ENCODE results near the gene LHX8. TPM values are rescaled to one million over a fixed set of nuclear protein-coding genes. Genes with fewer than 3 reads are reported as not detected.

Gene LHX8
- polyA plus RNA-seq, 1 donor (not counting 4 experiments of a cell fraction or from before 2014, with no cell fraction given), result not detected

DNA sequence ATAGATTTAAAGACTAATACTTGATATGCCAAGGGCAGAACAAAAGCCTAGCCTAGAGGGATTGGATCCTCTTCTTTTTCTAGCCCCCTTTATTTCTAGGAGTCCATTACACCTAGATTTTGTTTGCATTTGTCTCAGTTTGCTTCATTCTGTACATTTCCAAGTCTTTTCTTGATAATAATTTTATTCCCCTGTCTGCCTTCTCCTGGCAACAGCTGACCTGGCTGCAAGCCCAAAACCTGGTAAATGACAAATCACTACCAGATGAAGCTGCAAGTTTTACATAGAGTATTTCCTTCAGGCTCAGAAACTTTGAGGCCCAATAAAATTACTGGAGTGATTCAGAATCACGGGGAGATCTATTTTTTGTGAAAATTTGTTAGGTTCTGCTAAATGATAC lies 36.5 kb upstream of the LHX8 start:
- FAIRE-seq (no peak), DNase-seq (ENCODE audit: low read depth, low spot score) (no peak)
- H3K79me2 ChIP-seq (ENCODE audit: control insufficient read depth, insufficient read depth, low read length), result no peaks in the 10 kb centered on the region
- TF ChIP-seq, protein P1, sequence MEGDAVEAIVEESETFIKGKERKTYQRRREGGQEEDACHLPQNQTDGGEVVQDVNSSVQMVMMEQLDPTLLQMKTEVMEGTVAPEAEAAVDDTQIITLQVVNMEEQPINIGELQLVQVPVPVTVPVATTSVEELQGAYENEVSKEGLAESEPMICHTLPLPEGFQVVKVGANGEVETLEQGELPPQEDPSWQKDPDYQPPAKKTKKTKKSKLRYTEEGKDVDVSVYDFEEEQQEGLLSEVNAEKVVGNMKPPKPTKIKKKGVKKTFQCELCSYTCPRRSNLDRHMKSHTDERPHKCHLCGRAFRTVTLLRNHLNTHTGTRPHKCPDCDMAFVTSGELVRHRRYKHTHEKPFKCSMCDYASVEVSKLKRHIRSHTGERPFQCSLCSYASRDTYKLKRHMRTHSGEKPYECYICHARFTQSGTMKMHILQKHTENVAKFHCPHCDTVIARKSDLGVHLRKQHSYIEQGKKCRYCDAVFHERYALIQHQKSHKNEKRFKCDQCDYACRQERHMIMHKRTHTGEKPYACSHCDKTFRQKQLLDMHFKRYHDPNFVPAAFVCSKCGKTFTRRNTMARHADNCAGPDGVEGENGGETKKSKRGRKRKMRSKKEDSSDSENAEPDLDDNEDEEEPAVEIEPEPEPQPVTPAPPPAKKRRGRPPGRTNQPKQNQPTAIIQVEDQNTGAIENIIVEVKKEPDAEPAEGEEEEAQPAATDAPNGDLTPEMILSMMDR (optimal IDR thresholded peaks at IDR 0.05 in 1 of 3, IDR thresholded peaks at IDR 0.05 in 1 of 3, conservative IDR thresholded peaks at IDR 0.05 in 1 of 3; ENCODE audit: extremely low read depth in 1 of 3, insufficient read depth in 2 of 3, low read length in 3 of 3), result no peak
- H3K4me2 ChIP-seq (ENCODE audit: control insufficient read depth, extremely low read depth, insufficient read depth, low read depth, low read length), result no peak overlapping the region
- H4K20me1 ChIP-seq (ENCODE audit: control insufficient read depth, extremely low read depth, insufficient read depth, low read length), result no peaks in the 10 kb centered on the region
- H3K4me3 ChIP-seq (ENCODE audit: control insufficient read depth in 2 of 3, extremely low read depth in 1 of 3, insufficient read depth in 2 of 3, low read depth in 1 of 3, low read length in 3 of 3), result no peak overlapping the region
- dilution Hi-C loops (cut with MboI; ENCODE audit: extremely low pct_ligation_motif_present, low sequenced_read_pairs), result no loop called here
- H3K36me3 ChIP-seq (ENCODE audit: control insufficient read depth in 2 of 2, extremely low read depth in 1 of 2, insufficient read depth in 2 of 2, low read length in 2 of 2), result no peaks in the 10 kb centered on the region
- H3K9ac ChIP-seq (ENCODE audit: control insufficient read depth, extremely low read depth, insufficient read depth, low read length), result no peak overlapping the region
- no peak overlapping the region for H2AFZ ChIP-seq (ENCODE audit: control insufficient read depth, low read length)
- H3K9me1 ChIP-seq (ENCODE audit: control insufficient read depth, extremely low read depth, insufficient read depth, low read length), result no peaks in the 10 kb centered on the region
- no peaks in the 10 kb centered on the region for H3K4me1 ChIP-seq (ENCODE audit: control insufficient read depth, extremely low read depth, insufficient read depth, low read length)
- peaks cover 2% of the 10 kb centered on the region for H3K9me3 ChIP-seq (ENCODE audit: control insufficient read depth, low read depth, low read length)
- H3K27me3 ChIP-seq (ENCODE audit: control insufficient read depth, extremely low read depth, insufficient read depth, low read length), result no peaks in the 10 kb centered on the region
- no peak overlapping the region for H3K27ac ChIP-seq (ENCODE audit: control insufficient read depth, insufficient read depth, low read length)

- Histone ChIP-seq H4K20me1 (ENCODE audit: control insufficient read depth, extremely low read depth, insufficient read depth, low read length) (no peaks in the 10 kb centered on the region), H3K27me3 (ENCODE audit: control insufficient read depth, extremely low read depth, insufficient read depth, low read length) (no peaks in the 10 kb centered on the region), H3K27ac (ENCODE audit: control insufficient read depth, insufficient read depth, low read length) (no peak overlapping the region), H3K9ac (ENCODE audit: control insufficient read depth, extremely low read depth, insufficient read depth, low read length) (no peak overlapping the region), H3K36me3 (ENCODE audit: control insufficient read depth in 2 of 2, extremely low read depth in 1 of 2, insufficient read depth in 2 of 2, low read length in 2 of 2) (no peaks in the 10 kb centered on the region), H3K4me2 (ENCODE audit: control insufficient read depth, extremely low read depth, insufficient read depth, low read depth, low read length) (no peak overlapping the region), H3K4me3 (ENCODE audit: control insufficient read depth in 2 of 3, extremely low read depth in 1 of 3, insufficient read depth in 2 of 3, low read depth in 1 of 3, low read length in 3 of 3) (no peak overlapping the region), H3K9me3 (ENCODE audit: control insufficient read depth, low read depth, low read length) (no peaks in the 10 kb centered on the region), H3K4me1 (ENCODE audit: control insufficient read depth, extremely low read depth, insufficient read depth, low read length) (no peaks in the 10 kb centered on the region), H3K79me2 (ENCODE audit: control insufficient read depth, insufficient read depth, low read length) (no peaks in the 10 kb centered on the region), H3K9me1 (ENCODE audit: control insufficient read depth, extremely low read depth, insufficient read depth, low read length) (no peaks in the 10 kb centered on the region), H2AFZ (ENCODE audit: control insufficient read depth, low read length) (no peak overlapping the region)
- TF ChIP-seq EZH2 (IDR thresholded peaks at IDR 0.05; ENCODE audit: low read length), result no peak
- TF ChIP-seq, protein P1 (optimal IDR thresholded peaks at IDR 0.05 in 1 of 3, IDR thresholded peaks at IDR 0.05 in 1 of 3, conservative IDR thresholded peaks at IDR 0.05 in 1 of 3; ENCODE audit: extremely low read depth in 1 of 3, insufficient read depth in 2 of 3, low read length in 3 of 3), result no peak
- dilution Hi-C loops (cut with MboI; ENCODE audit: extremely low pct_ligation_motif_present, low sequenced_read_pairs), result no loop called here
- no peak for DNase-seq (ENCODE audit: low read depth, low spot score)
- FAIRE-seq, result no peak
Measured at GRCh38 chr1:75099581-75099980, 34.6 kb upstream of the LHX8 start.
